HEK293 (cell line): ENCODE data around the gene OTUB1.

Experiments used
- CTCF ChIA-PET: fragments of 350-600 bp; formaldehyde crosslinking; extraction: SDS; loops from one replicate; lab custom pipeline; 2021; ENCODE audit warnings: antibody characterized with exemption; lab: Yijun Ruan, JAX
- POLR2A ChIA-PET: fragments of 300-600 bp; formaldehyde crosslinking; extraction: SDS; loops from one replicate; lab custom pipeline; 2020; ENCODE audit warnings: antibody characterized with exemption, inconsistent platforms; lab: Yijun Ruan, JAX
- H3K27ac ChIP-seq: fragments of 200-500 bp; sonication (Bioruptor generic); 2 replicates; pipeline ENCODE4 v1.5.1; 2014; ENCODE audit warnings: low read depth, low read length, control low read depth, inconsistent platforms; ENCODE audit errors: extremely low read depth
- H3K36me3 ChIP-seq, 2 experiments: fragments of 200-500 bp in 1 of 2; sonication (Bioruptor generic) in 1 of 2; 1 replicate in 1 of 2; 2 replicates in 1 of 2; pipeline ENCODE4 v1.5.1; 2014 to 2017; ENCODE audit warnings: inconsistent platforms in 2 of 2, low read length in 2 of 2; ENCODE audit not compliant: control insufficient read depth in 2 of 2, insufficient read depth in 1 of 2
- H3K4me1 ChIP-seq: fragments of 200-500 bp; sonication (Bioruptor generic); 2 replicates; pipeline ENCODE4 v1.5.1; 2014; ENCODE audit warnings: mild to moderate bottlenecking, low read length, inconsistent platforms; ENCODE audit not compliant: control insufficient read depth, insufficient read depth
- H3K4me3 ChIP-seq: 2 replicates; pipeline ENCODE4 v1.5.1; 2011; ENCODE audit warnings: low read depth, mild to moderate bottlenecking, control low read depth, low read length, moderate library complexity
- H3K9me3 ChIP-seq: fragments of 200-500 bp; sonication (Bioruptor generic); 2 replicates; pipeline ENCODE4 v1.5.1; 2014; ENCODE audit warnings: low read depth, low read length, inconsistent platforms; ENCODE audit not compliant: control insufficient read depth, insufficient read depth
- CTCF ChIP-seq: fragments of 450-650 bp; formaldehyde crosslinking; IDR thresholded peaks from 2 replicates; pipeline ENCODE4 v1.5.1; 2016; ENCODE audit warnings: missing biosample characterization, missing genetic modification characterization
- IKZF3 ChIP-seq: fragments of 450-650 bp; IDR thresholded peaks from 2 replicates; pipeline ENCODE4 v1.5.0; 2018; ENCODE audit warnings: missing biosample characterization, mild to moderate bottlenecking, missing genetic modification characterization, moderate library complexity
- PRDM1 ChIP-seq: fragments of 450-650 bp; formaldehyde crosslinking; IDR thresholded peaks from 2 replicates; pipeline ENCODE4; 2016; ENCODE audit warnings: missing biosample characterization, missing genetic modification characterization
- PRDM2 ChIP-seq: fragments of 450-650 bp; formaldehyde crosslinking; IDR thresholded peaks from 2 replicates; pipeline ENCODE4 v1.5.1; 2016; ENCODE audit warnings: missing biosample characterization, missing genetic modification characterization, borderline replicate concordance
- SP3 ChIP-seq: fragments of 450-650 bp; formaldehyde crosslinking; IDR thresholded peaks from 2 replicates; pipeline ENCODE4 v1.5.1; 2016; ENCODE audit warnings: missing biosample characterization, missing genetic modification characterization
- ZBTB1 ChIP-seq: fragments of 450-650 bp; formaldehyde crosslinking; IDR thresholded peaks from 2 replicates; pipeline ENCODE4 v1.5.1; 2016; ENCODE audit warnings: missing biosample characterization, missing genetic modification characterization
- ZBTB48 ChIP-seq: fragments of 450-650 bp; formaldehyde crosslinking; IDR thresholded peaks from 2 replicates; pipeline ENCODE4 v1.5.1; 2016; ENCODE audit warnings: missing biosample characterization, missing genetic modification characterization
- ZFHX2 ChIP-seq: fragments of 450-650 bp; formaldehyde crosslinking; conservative IDR thresholded peaks from 2 replicates; pipeline ENCODE4 v1.5.1; 2016; ENCODE audit warnings: missing biosample characterization, missing genetic modification characterization
- ZNF146 ChIP-seq: fragments of 450-650 bp; formaldehyde crosslinking; IDR thresholded peaks from 2 replicates; pipeline ENCODE4 v1.5.1; 2016; ENCODE audit warnings: missing biosample characterization, missing genetic modification characterization
- ZNF341 ChIP-seq: fragments of 450-650 bp; formaldehyde crosslinking; IDR thresholded peaks from 2 replicates; pipeline ENCODE4; 2016; ENCODE audit warnings: low read depth, missing biosample characterization, missing genetic modification characterization
- ZNF362 ChIP-seq: fragments of 450-650 bp; formaldehyde crosslinking; IDR thresholded peaks from 2 replicates; pipeline ENCODE4 v1.5.1; 2016; ENCODE audit warnings: missing biosample characterization, missing genetic modification characterization
- ZNF394 ChIP-seq: fragments of 450-650 bp; formaldehyde crosslinking; IDR thresholded peaks from 2 replicates; pipeline ENCODE4 v1.5.1; 2016; ENCODE audit warnings: missing biosample characterization, missing genetic modification characterization, mild to moderate bottlenecking, moderate library complexity, borderline replicate concordance
- ZNF449 ChIP-seq: fragments of 450-650 bp; formaldehyde crosslinking; IDR thresholded peaks from 2 replicates; pipeline ENCODE4 v1.5.1; 2017; ENCODE audit warnings: missing biosample characterization, mild to moderate bottlenecking, missing genetic modification characterization, moderate library complexity
- ZNF521 ChIP-seq: fragments of 450-650 bp; formaldehyde crosslinking; IDR thresholded peaks from 2 replicates; pipeline ENCODE4 v1.5.1; 2017; ENCODE audit warnings: missing biosample characterization, mild to moderate bottlenecking, missing genetic modification characterization
- ZNF561 ChIP-seq: fragments of 450-650 bp; IDR thresholded peaks from 2 replicates; pipeline ENCODE4 v1.5.1; 2018; ENCODE audit warnings: missing biosample characterization, missing genetic modification characterization, borderline replicate concordance
- ZNF600 ChIP-seq: fragments of 450-650 bp; formaldehyde crosslinking; IDR thresholded peaks from 2 replicates; pipeline ENCODE4 v1.5.1; 2016; ENCODE audit warnings: missing biosample characterization, missing genetic modification characterization
- ZNF654 ChIP-seq: fragments of 450-650 bp; formaldehyde crosslinking; IDR thresholded peaks from 2 replicates; pipeline ENCODE4 v1.5.1; 2016; ENCODE audit warnings: low read depth, missing biosample characterization, missing genetic modification characterization
- ZNF660 ChIP-seq: fragments of 450-650 bp; IDR thresholded peaks from 2 replicates; pipeline ENCODE4 v1.5.1; 2018; ENCODE audit warnings: missing biosample characterization, mild to moderate bottlenecking, missing genetic modification characterization
- ZSCAN23 ChIP-seq: fragments of 450-650 bp; formaldehyde crosslinking; IDR thresholded peaks from 2 replicates; pipeline ENCODE4 v1.5.1; 2016; ENCODE audit warnings: missing biosample characterization, missing genetic modification characterization

The OTUB1 gene

GRCh38 chr11:63942803-63943202 lies 43.4 kb upstream of the OTUB1 start (continued):
- no peak for TF ChIP-seq ZNF362 (tag by site-specific recombination)

GRCh38 chr11:63944987-63945386 lies 41.3 kb upstream of the OTUB1 start:
- ChIA-PET CTCF (interaction anchor here (0.6 to 7.5 kb wide), 18 partner anchors 9 to 206 kb away, joined by 3 to 135 read pairs (median 4); partner anchors contain the start of genes MARK2 and RCOR2), POLR2A (interaction anchor here (1.9 kb wide), 2 partner anchors 106 to 176 kb away, joined by 8 to 14 read pairs; partner anchors contain the start of genes MARK2 and ZFTA)
- Histone ChIP-seq H3K9me3 (no peaks in the 10 kb centered on the region), H3K4me1 (no peaks in the 10 kb centered on the region), H3K27ac (no peak overlapping the region), H3K36me3 (peaks cover 4 to 65% of the 10 kb centered on the region in 2 experiments; a peak in 2 of 3 replicates), H3K4me3 (no peak overlapping the region)
- TF ChIP-seq ZNF449 (tag by site-specific recombination) (peak; percentile 65), SP3 (tag by site-specific recombination) (no peak)

GRCh38 chr11:63945477-63946163 lies 40.6 kb upstream of the OTUB1 start:
- CTCF ChIA-PET = interaction anchor here (0.5 to 7.5 kb wide), 34 partner anchors 9 to 1385 kb away, joined by 3 to 135 read pairs (median 4); partner anchors contain the start of genes MARK2 and RCOR2
- TF ChIP-seq ZBTB1 (no peak), ZSCAN23 (tag by site-specific recombination) (no peak), ZNF146 (tag by site-specific recombination) (no peak), PRDM2 (tag by site-specific recombination) (no peak), ZNF341 (tag by site-specific recombination) (0 out of 2 replicates have a peak, but pooled peaks have one; percentile 7), ZNF654 (tag by site-specific recombination) (peak; percentile 72), ZNF561 (tag by site-specific recombination) (0 out of 2 replicates have a peak, but pooled peaks have one; percentile 24), ZNF660 (tag by site-specific recombination) (0 out of 2 replicates have a peak, but pooled peaks have one; percentile 14), ZNF521 (tag by site-specific recombination) (no peak), ZNF394 (peak; percentile 66; the same call in 1 of the 2 replicates), PRDM1 (tag by site-specific recombination) (no peak), CTCF (tag by site-specific recombination) (peak; percentile 64), ZBTB48 (tag by site-specific recombination) (peak; percentile 59; the same call in 1 of the 2 replicates), ZFHX2 (tag by site-specific recombination) (peak; percentile 56), ZNF600 (tag by site-specific recombination) (peak; percentile 50; the same call in 1 of the 2 replicates), IKZF3 (tag by site-specific recombination) (peak; percentile 36; the same call in 1 of the 2 replicates)

More at GRCh38 chr11:63945477-63946163, 40.6 kb upstream of the OTUB1 start:
- Histone ChIP-seq H3K4me3 (no peak overlapping the region), H3K9me3 (no peaks in the 10 kb centered on the region), H3K36me3 (peaks cover 4 to 70% of the 10 kb centered on the region in 2 experiments; a peak in 2 of 3 replicates), H3K4me1 (no peaks in the 10 kb centered on the region), H3K27ac (no peak overlapping the region)
- POLR2A ChIA-PET = interaction anchor here (1.0 to 1.9 kb wide), 5 partner anchors 14 to 177 kb away, joined by 3 to 14 read pairs (median 5); partner anchors contain the start of genes MARK2, RCOR2 and ZFTA
